HG02938 (cell line): ENCODE measurements around the gene CCDC70.
"Not testable (repeated sequence)": the region's sequence is repeated elsewhere in the genome, so short reads cannot be mapped to it uniquely, and the experiment has no call there.

Experiments
- ATAC-seq: cut with Tn5 transposase; IDR thresholded peaks from one replicate; pipeline ENCODE4 v1.9.1; 2021; ENCODE audit warnings: mild to moderate bottlenecking, moderate library complexity; ENCODE audit not compliant: unreplicated experiment

The CCDC70 gene

GRCh38 chr13:51861723-51862300 lies at the start of gene CCDC70:
Gene CCDC70 (plus strand): TSS chr13:51861969. CDS start chr13:51865412, 3,443 bp downstream.
- ATAC-seq = no peak

- ATAC-seq = no peak
Measured at GRCh38 chr13:51814071-51814470, 47.7 kb upstream of the CCDC70 start.

DNA sequence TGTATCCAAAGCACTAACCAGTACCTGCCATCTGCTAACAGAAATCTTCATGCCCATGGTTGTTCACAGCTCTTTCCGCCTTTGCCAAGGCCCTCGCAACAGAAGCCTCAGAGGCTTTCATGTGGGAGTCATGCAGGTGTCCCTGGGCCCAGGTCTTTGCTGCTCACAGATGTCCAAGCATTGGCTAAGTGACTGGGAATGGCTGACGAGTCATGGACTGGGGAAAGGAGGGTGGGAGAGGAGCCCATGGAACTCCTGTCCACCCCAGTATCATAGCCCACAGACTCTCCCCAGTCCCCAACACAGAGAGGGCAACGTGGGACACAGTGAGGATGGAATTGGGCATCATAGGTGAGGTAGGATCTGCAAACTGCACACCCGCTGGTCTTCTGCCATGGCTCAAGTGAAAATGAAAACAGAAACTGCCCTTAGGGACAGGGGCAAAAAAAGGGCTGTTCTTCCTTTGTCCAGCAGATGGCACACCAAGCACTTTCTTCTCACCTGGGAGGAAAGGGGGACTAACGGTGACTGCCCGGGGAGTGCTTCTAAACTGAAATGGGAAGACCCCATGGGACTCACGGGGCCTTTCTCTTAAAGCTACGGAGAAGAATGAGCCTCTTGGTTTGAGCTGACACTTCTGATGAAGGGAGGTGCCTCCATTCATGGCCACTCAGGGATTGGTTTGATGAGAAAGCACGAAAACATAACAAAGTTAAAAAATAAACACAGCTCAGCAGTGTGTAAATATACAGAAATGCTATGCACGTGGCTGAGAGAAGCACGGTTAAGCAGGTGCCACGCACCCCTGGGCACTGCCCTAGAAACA lies 46.7 kb upstream of the CCDC70 start:
- ATAC-seq = peak; percentile 72

GRCh38 chr13:51815848-51816247 lies 45.9 kb upstream of the CCDC70 start:
- ATAC-seq = no peak

- ATAC-seq = no peak
Measured at GRCh38 chr13:51816604-51817249, 45.0 kb upstream of the CCDC70 start.

DNA sequence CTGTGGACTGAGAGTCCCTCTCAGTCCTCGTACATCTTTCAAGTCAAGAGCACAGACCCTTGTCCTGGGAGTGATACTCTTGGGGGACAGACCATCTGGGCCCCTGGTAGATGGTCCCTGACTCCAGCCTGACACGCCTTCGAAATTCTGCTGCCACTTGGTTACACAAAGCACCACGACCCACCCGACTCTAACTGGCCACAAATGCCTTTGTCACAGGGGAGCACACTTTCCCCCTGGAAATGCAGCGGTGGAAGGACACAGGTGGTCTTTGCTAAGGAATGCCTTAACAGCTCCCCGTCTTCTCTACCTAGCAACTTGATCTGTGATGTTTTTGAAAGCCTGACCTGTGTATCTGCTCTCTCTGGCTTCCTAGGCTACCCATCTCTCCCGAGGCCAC lies 44.1 kb upstream of the CCDC70 start:
- no peak for ATAC-seq

DNA sequence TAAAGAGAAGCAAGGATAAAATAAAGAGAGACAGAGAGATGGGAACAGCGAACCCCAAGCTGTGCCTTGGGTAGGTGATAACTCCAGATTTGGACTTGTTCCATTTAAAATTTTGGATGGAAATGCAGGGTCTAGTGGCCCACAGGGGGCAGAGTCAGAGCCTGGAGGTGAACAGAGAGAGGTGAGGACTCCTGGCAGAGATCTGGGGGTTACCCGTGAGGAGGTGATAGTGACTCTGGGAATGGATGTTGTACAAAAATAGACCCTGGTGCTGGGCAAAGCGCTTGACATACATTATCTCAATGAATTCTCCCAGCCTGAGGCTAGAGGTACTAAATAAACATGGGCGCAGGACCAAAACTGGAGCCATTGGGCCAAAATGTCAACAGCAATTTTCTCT lies 43.5 kb upstream of the CCDC70 start:
- no peak for ATAC-seq

GRCh38 chr13:51818781-51819511 lies 42.8 kb upstream of the CCDC70 start:
- no peak for ATAC-seq

GRCh38 chr13:51819544-51819943 lies 42.2 kb upstream of the CCDC70 start:
- no peak for ATAC-seq

- ATAC-seq = no peak
Measured at GRCh38 chr13:51820016-51820597, 41.7 kb upstream of the CCDC70 start.

DNA sequence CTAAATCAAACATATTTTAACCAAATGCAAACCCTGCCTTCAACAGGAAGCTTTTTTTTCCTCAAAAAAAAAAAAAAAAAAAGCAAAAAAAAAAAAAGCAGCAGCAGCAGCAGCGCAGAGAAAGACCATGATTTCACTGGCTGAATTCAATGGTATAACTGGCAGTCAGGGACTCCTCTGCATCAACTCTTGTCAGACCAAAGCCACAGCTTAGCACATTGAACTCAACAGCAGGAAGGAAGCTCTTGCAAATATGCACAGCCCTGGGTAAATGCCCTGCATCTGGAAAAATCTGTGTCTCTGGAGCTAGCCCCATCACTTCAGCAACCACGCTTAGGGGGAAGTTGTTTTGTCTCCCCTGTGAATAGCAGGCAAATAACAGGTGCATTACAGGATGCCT lies 40.2 kb upstream of the CCDC70 start:
- no peak for ATAC-seq

GRCh38 chr13:51822106-51822815 lies 39.5 kb upstream of the CCDC70 start:
- ATAC-seq = no peak

DNA sequence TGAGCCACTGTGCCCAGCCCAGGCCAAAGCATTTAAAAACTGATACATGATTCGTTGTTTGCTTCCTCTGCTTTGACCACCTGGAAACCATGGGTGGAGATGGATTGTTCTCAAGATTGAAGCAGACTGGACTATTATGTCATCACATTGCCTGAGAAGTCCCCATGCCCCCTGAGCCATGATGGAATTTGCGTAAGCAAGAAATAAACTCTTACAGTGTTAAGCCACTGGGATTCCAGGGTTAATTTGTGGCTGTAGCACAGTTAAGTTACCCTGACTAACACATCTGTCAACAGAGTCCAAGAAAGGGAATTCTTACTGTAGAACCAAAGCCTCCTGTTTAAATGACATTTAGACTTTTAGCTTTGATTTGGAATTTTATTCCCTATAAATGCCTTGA lies 38.4 kb upstream of the CCDC70 start:
- ATAC-seq = no peak

GRCh38 chr13:51823863-51824262 lies 37.9 kb upstream of the CCDC70 start:
- no peak for ATAC-seq

DNA sequence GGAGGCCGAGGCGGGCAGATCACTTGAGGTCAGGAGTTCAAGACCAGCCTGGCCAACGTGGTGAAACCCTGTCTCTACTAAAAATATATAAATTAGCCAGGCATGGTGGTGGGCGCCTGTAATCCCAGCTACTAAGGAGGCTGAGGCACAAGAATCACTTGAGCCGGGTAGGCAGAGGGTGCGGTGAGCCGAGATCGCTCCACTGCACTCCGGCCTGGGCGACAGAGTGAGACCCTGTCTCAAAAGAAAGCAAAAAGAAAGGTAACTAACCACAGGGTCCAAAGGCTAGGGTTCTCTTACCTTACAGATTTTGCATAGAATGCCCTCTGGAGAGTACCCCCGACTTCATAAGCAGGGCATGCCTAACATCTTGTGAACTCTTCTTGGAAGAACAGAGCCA lies 37.1 kb upstream of the CCDC70 start:
- not testable (repeated sequence) for ATAC-seq

- ATAC-seq = no peak
Measured at GRCh38 chr13:51825165-51825592, 36.6 kb upstream of the CCDC70 start.

DNA sequence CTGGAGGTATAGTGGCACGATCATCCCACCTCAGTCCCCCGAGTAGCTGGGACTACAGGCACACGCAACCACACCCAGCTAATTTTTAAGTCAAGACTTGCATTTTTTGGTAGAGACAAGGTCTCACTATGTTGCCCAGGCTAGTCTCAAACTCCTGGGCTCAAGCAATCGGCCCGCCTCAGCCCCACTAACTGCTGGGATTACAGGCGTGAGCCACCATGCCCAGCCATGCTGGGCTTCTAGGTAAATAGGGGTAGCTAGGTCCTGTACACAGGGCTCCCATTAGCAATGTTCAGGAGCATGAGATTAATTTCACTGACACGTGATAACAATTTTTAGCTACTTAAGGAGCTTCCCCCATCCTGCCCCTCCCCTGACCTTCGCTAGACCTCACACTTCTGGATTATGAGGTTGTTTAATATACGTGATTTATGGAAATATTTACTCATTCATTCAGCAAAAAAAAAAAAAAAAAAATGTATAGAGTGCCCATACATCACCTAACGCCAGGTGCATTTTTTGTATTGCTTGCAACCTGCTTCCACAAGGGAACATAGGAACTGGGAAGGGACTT lies 36.0 kb upstream of the CCDC70 start:
- no peak for ATAC-seq

DNA sequence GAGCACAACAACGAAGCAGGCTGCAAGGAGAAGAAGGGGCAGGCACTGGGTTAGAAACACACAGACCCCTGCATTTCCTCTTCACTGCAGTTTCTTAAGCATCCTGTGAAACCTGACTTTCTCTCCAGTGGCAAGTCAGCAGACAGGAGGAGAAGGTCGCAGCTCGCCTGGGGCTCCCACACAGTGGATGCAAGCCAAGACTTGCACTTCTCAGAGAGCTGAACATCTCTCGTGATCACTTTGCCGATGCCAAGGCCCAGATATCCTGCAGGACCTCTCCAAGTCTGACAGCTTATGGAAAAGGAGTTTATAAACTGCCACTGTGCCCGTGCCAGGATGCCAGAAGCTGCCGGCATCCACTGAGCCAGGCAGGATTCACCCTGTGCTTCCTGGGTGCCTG lies 35.2 kb upstream of the CCDC70 start:
- ATAC-seq = no peak

DNA sequence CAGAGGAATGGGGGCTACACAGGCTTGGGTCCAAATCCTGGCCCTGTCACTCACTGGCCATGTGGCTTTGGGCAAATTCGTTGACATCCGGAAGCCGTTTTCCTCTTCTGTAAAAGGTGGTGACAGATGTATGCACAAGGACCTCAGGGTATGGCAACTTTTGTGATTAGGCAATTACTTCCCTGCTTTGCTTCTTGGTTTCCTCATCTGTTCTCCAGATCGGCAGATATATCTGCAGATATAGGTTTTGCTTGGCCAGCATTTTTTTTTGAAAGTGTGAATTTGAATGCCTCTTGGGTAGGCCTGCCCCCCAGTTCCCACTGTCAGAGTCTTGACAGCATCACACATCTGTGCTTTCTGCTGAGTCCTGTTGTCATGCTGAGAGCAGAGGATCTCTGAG lies 34.5 kb upstream of the CCDC70 start:
- no peak for ATAC-seq
